Measurements from ENCODE around the gene PLCXD3.
"Not testable (repeated sequence)": the region's sequence is repeated elsewhere in the genome, so short reads cannot be mapped to it uniquely, and the experiment has no call there.

PLCXD3 gene

DNA sequence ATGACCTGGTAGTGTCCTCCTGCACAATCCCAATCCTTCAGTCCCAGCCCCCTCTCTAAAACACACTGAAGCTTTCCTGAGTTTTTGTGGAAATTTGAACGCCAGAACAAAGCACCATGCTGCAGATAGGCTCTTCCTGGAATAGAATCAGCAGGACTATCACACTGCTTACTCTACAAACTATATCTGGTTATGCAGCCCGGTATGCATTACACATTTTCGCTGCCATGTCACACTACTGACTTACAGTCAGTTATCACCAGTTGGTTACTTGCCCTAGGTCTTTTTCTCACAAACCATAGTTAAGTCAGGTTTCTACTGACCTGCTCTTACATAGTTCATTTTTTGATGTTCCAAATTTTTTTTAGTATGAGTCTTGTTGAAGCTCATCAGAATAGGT is 24.9 kb downstream of the PLCXD3 start:
- DNase-seq: no peak

DNA sequence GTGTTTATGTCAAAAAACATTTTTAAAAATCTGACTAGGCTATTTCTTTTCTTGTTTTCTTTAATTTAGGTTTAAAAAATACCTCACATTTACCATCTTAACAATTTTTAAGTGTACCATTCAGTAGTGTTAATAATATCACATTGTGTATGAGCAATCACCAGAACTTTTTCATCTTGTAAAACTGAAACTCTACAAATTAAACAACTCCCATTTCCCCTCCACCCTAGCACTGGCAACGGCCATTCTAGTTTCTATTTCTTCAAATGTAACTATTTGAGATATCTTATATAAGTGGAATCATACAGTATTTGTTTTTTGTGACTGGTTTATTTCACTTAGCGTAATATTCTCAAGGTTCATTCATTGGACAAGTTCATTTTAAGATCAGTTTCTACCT is 27.7 kb downstream of the PLCXD3 start:
- no peak for DNase-seq

DNA sequence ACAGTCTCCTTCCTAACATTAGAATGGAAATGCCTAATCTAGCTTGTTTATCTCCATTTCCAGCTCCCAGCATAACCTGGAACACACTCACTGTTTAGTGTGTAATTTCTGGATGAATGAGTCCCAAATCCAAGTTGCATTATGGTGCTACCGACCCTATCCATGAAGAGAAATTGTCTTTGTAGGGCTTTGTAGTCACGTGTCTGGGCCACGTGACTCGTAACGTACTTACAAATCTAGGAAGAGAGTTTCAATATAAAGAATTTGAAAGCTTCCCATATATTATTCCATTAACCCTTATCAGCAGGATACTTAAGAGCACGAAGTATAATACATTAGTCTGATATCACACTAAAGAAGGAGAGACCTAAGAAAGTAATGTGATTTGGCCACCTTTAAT is 28.2 kb downstream of the PLCXD3 start:
- DNase-seq: no peak

DNA sequence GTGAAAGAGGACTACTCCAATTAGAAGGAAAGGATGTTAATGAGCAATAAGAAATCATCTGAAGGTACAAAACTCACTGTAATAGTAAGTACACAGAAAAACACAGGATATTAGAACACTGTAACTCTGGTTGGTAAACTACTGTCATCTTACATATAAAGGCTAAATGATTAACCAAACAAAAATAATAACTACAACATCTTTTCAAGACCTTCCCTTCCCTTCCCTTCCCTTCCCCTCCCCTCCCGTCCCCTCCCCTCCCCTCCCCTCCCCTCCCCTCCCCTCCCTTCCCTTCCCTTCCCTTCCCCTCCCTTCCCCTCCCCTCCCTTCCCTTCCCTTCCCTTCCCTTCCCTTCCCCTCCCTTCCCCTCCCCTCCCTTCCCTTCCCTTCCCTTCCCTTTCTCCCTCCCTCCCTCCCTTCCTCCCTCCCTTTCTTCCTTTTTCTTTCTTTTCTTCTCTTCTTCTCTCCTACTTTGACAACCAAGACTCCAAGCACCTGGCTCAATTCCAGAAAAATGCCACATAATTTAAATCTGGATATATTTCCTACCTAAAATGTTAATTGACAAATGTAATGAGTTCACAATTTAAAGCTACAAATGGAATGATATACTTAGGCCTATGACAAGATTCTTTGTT is 38.7 kb downstream of the PLCXD3 start:
- DNase-seq: not testable (repeated sequence)

DNA sequence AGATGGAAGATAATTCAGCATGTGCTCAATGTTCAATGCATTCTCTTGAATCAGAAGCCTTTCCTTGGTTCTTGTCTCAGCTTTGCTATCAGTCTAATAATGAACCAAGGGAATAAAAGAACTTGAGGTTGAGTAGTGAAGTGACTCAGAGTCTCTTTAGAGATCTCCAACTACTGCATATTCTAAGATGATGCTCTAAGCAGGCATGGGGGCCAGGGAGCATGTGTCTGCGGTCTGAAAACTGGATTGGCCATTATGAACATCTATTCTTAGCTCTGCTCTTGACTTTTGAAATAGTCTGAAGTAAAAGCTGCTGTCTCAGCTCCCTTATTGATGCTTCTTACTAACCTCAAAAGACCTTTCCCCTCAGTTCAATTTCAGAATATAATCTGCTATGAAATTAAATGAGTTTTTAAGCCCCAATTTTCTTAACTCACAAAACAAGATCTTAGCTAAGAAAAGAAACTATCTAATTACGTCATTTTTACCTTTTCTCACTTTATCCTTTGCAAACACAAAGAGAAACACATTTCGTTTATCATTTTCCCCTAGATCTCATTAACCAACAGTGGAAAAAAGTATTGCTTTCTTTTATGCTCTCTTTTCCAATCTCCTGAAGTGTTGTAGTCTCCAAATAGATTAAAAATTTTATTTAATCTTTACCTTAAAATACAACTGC is 44.8 kb downstream of the PLCXD3 start:
- no peak for DNase-seq

DNA sequence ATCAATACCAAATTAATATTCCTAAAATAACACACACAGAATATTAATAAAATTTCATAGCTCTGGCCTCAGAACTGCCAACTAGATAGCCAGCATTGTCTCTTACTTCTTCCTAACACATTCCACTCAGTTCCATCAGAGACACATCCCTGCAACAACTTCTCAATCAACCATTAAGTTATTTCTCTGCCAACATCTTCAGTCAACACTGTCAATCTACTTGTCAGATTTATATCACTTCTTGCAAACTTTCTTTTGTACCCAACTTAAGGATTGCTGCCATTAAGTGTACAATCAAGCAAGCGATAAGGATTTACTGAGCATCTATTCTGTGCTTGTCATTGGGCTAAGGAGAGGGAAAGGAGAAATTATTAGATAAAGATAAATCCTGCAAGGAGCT is 50.8 kb downstream of the PLCXD3 start:
- DNase-seq: no peak

DNA sequence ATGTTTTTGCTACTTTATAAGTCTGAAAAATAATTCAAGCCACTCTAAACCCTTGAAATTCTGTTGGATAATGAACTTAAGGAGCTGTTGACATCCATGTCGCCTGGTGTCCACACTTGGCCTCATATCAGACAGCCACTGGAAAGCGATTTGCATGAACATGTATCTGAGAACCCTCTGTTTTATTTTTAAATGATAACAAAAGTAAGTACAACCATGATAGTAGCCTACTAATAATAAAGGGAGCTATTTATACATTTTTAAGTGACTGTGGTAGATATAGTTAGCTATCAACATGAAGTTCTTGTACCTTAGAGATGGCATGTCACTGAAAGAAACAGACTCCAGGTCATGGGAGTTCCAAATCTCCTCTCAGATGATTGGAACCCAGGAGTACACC is 53.3 kb downstream of the PLCXD3 start:
- no peak for DNase-seq

DNA sequence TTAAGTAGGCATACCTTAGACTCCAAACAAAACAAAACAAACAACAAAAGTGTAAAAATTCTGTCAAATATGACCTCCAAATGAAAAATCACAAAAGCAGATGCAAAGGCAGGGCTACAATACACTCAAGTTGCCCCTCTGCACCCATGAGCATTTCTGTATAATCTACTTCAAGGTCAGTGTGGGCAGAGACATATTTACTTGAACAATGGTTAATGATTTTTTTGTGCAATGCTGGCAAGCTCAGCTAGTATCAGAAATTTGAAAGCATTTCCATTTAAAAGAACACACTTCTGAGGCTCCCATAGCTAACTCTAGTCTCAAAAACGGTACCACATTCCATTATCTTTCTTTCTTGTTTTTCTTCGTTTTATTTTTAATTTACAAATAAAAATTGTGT is 57.9 kb downstream of the PLCXD3 start:
- DNase-seq: no peak

DNA sequence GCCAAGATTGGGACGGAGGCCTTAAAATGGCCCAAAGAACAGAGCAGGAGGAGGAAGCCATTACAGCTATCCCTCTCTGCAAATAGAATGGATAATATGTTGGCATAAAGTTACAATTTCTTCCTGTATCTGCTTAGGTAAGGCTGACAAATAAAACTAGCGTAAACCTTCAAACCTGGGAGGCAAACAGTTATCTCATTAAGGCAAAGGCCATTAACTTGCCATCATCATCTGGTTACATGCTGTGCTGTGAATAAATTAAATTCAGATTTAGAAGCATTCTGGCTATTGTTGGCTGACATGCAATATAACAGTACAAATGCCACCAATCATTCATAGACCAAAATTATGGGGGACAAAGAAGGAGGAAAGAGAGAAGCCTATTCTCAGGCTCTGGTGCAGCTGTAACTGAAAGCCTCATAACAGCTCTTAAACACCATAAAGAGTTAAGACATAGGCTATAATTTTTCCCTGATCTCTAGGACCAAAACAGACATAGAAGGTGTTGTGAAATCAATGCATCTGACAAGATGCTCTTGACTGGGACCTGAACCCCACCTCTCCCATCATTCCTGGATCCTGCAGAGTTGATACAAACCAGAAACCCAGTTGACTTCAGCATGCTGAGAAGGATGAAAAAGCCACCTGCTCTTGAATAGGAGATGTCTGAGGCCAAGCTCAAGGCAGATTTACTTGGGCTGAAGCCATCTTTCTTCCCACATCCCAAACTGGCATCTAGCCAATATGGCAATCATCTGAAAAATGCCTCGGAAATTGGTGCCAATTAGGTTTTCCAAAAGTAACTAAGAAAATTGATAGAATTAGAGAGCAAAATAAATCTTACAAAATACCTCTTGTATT is 62.5 kb downstream of the PLCXD3 start:
- DNase-seq: no peak

DNA sequence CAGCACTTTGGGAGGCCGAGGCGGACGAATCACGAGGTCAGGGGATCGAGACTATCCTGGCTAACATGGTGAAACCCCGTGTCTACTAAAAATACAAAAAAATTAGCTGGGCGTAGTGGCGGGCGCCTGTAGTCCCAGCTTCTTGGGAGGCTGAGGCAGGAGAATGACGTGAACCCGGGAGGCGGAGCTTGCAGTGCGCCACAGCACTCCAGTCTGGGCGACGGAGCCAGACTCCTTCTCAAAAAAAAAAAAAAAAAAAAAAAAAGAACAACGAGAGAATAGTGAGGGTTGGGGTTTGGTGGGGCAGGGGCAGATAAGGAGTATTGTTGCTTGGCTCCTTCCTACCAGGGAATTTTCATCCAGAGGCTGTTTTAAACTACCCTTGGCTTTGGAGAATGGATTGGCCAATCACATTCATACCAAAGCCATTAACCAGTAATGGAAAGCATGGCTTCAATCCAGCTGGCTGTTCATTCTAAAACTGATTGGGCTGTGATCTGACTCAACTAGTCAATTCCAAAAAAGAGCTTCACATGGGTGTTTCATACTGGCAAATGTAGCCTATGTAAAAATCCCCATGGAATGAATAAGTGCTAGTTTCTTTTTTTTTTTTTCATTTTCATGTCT is 64.4 kb downstream of the PLCXD3 start:
- no peak for DNase-seq

DNA sequence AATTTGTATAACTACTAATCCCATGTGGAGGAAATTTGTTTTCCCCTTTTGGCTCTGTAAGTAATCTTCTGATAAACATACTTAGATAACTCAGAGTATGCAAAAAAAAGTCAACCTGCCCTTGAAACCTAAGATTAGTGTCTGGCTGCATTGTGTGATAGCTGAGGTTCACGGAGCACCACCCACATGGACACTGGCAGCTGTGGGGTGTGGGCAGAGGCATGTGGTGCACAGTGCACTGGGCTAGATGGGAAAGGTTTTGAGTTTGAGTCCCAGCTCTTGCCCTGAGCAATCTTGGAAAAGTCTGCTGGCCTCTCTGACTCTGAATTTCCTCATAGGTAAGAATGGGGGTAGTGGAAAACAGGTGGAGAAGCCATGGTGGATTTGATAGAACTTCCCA is 75.1 kb downstream of the PLCXD3 start:
- no peak for DNase-seq

DNA sequence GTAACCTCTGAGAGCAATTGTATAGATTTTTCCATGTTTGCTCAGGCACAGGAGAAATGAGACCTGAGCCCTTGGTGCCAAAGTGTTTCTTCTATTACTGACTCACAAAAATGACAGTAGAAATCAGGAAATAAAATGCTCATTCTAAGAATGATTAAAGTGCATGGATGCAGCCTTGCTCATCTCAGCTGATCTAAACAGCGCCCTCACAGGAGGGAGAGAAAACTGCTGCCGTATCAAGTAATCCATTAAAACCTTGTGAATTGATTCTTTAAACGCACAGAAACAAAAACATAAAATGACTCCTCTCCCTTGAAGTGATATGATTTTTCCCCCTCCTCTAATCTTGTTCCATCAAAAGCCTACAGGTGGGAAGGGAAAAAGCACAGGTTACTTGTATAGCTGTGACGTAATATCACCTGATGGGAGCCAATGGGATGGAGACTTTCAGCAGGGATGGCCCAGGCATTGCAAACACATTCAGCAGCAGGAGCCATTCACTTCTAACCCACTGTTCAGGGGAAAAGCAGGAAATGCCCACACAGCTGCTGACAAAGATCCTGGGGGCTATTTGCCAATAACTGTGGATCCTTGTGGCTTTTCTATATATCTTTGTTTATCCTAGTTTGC is 76.7 kb downstream of the PLCXD3 start:
- DNase-seq: no peak

DNA sequence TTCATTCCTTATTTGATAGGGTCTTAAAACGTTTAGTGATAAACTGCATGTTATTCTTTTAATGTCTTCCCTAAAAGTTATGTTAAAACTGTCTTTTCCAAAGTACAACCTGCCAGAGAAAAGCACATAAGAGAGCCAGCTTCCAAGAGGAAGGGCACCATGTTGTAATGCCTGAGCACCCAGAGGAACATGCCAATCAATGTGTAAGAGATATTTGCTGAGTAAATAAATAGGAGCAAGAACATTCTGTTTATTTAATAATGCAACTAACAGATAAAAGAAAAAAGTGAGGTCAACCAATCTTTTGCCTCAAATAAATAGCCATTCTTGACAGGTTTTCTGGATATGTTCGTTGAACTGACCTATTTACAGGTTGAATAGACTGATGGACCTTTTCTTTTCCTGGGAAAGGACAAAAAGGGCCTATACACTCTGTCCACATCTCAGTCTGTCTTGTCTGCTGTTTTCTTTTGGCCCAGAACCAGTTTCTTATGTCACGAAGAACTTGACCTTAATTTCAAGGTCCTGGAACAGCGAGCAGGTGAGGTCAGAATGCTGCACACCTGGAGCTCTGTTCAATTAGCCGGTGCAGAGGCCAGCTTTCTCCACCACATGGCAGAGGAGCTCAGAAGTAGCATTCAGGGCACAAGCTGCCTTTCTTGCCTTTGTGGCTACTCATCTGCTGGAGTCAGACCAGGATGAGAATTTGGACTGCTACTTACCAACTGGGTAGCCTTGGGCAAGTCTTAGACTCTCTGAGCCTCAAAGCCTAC is 77.7 kb downstream of the PLCXD3 start:
- DNase-seq: no peak

DNA sequence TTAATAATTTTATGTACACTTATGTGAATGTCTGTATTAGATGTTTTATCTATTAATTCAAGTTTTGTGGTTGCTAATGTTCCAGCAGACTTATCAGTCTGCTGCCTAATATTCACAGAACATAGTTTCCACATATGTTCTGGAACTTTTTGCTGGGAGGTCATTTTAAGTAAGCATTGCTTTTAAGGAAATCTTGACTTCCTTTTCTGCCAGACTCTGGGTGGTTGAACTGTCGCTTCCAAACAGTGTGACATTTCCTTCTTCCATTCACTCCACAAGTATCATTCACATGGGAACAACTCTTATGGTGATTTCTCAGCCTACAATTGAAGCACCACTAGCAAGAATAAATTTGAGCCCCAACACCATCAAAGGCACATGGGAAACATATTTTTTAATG is 82.9 kb downstream of the PLCXD3 start:
- no peak for DNase-seq

DNA sequence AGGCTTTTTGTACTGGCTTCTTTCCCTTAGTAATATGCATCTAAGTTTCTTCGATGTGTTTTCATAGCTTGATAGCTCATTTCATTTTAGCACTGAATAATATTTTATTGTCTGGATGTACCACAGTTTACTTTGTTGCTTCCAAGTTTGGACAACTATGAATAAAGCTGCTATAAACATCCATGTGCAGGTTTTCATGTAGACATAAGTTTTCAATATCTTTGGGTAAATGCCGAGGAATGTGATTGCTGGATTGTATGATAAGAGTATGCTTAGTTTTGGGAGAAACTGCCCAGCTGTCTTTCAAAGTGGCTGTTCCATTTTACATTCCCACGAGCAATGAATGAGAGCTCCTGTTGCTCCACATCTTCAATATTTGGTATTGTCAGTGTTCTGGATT is 84.7 kb downstream of the PLCXD3 start:
- no peak for DNase-seq

DNA sequence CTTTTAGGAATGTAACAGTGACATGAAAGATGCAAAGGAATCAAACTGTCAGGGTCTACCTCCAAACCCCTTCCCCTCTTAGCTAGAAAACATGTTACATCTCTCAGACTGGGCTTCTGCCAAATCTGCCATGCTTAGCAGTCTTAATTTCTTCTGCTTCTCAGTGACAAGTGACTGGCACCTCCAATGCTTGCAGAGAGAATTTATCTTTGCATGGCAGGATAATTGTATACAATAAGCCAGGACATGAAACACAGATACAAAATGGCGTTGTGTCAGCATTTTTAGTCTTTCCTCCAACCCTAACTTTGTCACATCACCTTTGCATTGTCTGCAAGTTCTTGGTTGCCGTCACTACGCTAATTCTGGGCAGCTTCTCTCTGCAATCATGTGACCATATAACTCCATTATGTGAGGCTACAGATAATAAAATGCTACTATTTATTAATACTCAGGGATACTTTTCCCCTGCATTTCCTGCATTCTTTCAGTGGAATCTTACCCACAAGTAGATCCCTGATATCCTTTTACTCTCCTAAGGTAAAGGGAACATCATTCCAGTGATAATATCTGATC is 89.8 kb downstream of the PLCXD3 start:
- no peak for DNase-seq

DNA sequence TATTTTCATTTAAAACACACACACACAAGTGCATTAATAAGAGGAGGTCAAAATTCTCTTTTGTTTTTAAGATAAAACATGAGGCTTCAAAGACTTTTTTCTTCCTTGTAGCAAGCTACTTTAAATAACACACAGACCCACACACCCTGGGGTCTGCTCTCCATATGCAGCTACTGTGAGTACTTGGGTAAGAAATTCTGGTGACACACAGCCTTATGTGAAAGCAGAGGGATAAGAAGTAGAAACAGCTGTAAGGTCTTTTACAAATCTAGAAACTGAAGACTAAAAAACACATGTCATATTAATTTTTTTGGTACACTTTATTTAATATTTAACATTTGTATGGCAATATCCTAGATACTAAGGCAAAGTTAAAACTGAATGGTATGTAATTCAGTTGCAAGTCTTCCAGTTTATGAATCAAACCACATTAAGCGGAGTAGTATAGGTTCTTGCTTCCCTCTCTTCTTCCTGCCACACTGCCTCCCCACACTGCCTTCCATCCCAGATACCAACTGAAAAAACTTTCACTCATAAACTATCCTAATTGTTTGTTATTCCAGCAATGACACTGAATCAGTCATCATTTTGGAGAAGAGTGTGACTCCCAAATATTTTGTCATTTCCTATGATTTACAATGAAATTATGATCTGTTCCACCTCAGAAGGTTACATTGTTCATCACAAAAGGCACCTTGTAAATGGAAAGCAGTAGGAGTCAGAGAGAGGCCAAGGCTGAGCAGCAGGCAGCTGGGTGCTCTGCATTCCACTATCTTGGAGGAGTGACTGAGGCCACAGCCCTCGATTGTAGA is 92.0 kb downstream of the PLCXD3 start:
- no peak for DNase-seq

DNA sequence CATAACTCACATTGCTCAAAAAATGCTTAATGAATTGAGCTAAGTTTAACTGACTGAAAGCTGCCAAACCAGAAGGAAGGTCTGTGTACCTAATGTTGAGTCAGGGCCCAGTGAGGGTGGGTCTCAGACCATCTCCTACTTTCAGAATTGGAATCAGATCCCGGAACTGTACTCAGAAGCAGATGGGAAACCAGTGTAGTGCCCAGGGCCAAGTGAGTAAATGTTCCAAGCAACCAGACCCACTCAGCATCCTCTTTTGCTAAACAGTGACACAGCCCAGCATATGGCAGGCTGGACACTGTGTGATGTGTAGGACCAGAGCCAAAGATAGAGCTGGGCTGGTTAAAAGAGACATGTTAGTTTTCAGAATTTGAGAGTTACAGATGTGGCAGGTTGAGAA is 94.1 kb downstream of the PLCXD3 start:
- no peak for DNase-seq

DNA sequence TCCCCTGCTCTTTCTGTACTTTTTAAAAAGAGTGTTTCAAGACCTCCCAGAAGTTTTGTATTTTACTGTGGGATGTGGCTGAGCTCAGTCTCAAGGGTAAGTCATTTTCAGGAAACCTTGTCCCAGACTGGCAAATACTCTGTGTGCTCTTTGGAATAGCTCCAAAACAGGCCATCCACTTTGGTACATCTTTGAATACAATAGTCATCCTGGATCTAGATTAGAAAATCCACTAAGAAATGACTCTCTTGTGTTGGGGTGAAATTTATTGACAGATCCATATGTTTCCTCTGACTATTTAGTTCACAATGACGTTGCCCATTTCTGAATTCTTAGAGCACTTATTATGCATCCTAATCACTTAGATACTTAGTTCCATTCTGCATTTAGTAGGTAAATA is 95.2 kb downstream of the PLCXD3 start:
- no peak for DNase-seq

DNA sequence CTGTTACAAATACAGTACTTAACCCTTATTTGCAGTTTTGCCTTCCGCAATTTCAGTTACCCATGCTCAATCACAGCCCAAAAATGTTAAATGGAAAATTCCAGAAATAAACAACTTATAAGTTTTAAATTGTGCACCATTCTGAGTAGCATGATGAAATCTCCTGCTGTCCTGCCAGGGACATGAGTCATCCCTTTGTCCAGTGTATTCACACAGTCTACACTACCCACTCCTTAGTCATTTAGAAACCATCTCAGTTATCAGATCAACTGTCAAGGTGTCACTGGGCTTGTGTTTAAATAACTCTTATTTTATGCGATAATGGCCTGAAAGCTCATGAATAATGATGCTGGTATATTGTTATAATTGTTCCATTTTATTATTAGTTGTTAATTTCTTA is 95.8 kb downstream of the PLCXD3 start:
- DNase-seq: no peak

DNA sequence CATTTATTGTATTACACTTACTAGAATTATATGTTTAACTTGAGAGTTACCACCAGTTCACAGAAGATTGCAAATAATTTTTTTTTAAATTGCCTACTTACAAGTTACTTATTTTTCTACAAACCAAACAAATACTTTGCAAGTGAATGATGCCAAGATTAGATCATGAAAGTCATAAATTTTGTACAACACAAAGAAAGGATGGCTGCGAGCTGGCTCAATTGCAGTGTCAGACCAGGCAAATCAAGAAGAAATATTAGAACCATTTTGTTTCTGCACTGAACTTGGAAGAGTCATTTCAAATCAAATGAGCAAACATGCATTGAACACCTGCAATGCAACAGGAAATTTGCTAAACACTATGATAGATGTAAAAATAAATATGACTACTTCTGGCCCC is 97.3 kb downstream of the PLCXD3 start:
- DNase-seq: no peak

All from activated CD4-positive, alpha-beta T cell treated with anti-CD3 and anti-CD28 coated beads for 4 hours (primary cell).